Mesodermal cell (in vitro differentiated cells): ENCODE results near the gene CPNE5.
A peak's percentile ranks its signal among the peaks of the same experiment; 100 is the strongest.

Source experiments
- H3K27ac ChIP-seq: 2 replicates; pipeline ENCODE4 v1.7.0; 2013; ENCODE audit warnings: mild to moderate bottlenecking, low read depth, low read length, moderate library complexity; ENCODE audit not compliant: severe bottlenecking
- H3K36me3 ChIP-seq: 2 replicates; pipeline ENCODE4 v1.7.1; 2013; ENCODE audit warnings: mild to moderate bottlenecking, low read length, moderate library complexity; ENCODE audit not compliant: control insufficient read depth, insufficient read depth
- H3K4me1 ChIP-seq: one replicate; pipeline ENCODE4 v1.7.1; 2013; ENCODE audit warnings: mild to moderate bottlenecking, low read length; ENCODE audit not compliant: insufficient read depth, control insufficient read depth, poor library complexity, severe bottlenecking
- H3K4me3 ChIP-seq: 2 replicates; pipeline ENCODE4 v1.7.0; 2013; ENCODE audit warnings: low read length, control low read depth, mild to moderate bottlenecking; ENCODE audit not compliant: insufficient read depth, poor library complexity, severe bottlenecking; ENCODE audit errors: extremely low read depth
- H3K9me3 ChIP-seq: 2 replicates; pipeline ENCODE4 v1.7.1; 2013; ENCODE audit warnings: mild to moderate bottlenecking, low read length, moderate library complexity; ENCODE audit not compliant: control insufficient read depth
- WGBS, 2 experiments: methylation state at CpG; one replicate each; pipeline ENCODE4 v1.1.5; 2013; ENCODE audit warnings: missing lambda C conversion rate in 2 of 2; ENCODE audit not compliant: insufficient coverage in 2 of 2; 5-methylcytosine and 5-hydroxymethylcytosine counted together

CPNE5 gene

GRCh38 chr6:36772397-36772796, 66.8 kb downstream of the CPNE5 start:
- Histone ChIP-seq H3K9me3 (no peaks in the 10 kb centered on the region), H3K36me3 (no peaks in the 10 kb centered on the region), H3K4me3 (no peak overlapping the region), H3K4me1 (peaks cover 16% of the 10 kb centered on the region), H3K27ac (no peak overlapping the region)
- 80 to 87% methylated on average over 5 to 8 of the region's 8 CpGs for WGBS, 2 experiments

GRCh38 chr6:36771145-36771544, 68.1 kb downstream of the CPNE5 start:
- WGBS, 2 experiments, result 93 to 100% methylated on average over 2 of the region's 2 CpGs
- no peaks in the 10 kb centered on the region for H3K9me3 ChIP-seq

DNA sequence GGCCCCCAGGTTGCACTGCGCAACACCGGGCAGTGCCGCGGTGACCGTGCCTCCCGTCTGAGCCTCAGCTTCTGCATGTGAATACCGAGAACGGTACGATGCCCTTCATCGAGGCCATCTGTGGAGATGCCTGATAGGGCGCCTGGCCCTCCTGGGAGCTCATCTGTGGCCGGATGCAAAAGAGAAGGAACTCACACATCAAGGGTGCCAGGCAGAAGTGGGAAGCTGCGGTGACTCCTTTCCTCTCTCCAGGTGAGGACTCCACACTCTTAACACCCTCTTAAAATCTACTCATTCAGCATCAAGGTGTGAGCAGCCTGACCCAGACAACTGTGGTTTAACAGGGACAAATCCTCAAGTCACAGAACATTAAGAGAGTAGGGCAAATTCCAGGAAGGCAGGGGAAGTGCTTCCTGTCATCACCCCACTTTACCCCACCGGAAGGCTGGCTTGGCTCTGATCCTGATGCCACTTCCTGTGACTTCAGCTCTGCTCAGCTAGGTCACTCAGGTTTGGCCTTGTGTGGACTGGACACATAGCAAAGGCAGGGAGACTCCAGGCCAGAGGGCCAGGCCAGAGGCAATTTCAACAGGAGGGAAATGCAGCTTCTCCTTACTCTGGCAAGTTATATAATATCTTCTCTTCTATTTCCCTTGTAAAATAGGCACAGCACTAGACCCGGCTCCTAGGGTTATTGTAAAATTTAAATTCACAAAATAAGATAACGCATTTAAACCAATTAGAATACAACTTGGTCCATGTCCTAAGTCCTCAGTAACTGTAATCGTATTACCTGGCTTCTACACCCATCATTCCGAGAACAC, 69.4 kb downstream of the CPNE5 start:
- H3K36me3 ChIP-seq, result no peaks in the 10 kb centered on the region
- H3K9me3 ChIP-seq, result no peaks in the 10 kb centered on the region
- WGBS, 2 experiments, result 84 to 85% methylated on average over 16 to 17 of the region's 18 CpGs
- H3K27ac ChIP-seq, result no peak overlapping the region
- no peak overlapping the region for H3K4me3 ChIP-seq
- H3K4me1 ChIP-seq, result peaks cover 24% of the 10 kb centered on the region

More at GRCh38 chr6:36771145-36771544, 68.1 kb downstream of the CPNE5 start:
- H3K4me1 ChIP-seq, result peaks cover 13% of the 10 kb centered on the region
- no peak overlapping the region for H3K27ac ChIP-seq
- no peak overlapping the region for H3K4me3 ChIP-seq
- no peaks in the 10 kb centered on the region for H3K36me3 ChIP-seq

DNA sequence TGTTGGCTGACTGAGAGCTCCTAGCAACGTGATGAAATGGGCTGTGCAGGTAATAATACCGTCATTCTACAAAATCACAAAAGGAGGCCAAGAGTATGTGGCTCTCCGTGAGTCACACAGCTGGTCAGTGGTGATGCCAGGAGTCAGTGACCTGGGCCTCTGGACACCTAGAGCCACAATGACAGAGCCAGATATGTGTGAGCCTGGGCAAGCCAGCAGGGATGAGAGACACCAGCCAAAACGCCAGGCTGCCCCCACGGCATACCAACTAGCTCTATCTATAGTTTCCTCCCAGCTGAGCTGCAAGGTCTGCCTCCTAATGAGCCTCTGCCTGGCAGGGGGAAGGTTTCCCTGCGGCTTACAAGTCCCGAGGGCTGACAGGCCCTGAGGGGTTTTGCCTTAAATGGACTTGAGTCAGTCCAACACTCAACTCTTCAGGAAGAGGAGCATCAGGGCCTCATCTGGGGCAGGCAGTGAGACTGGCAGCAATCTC, 70.0 kb downstream of the CPNE5 start:
- Histone ChIP-seq H3K27ac (peak overlapping the region; percentile 13), H3K4me3 (no peak overlapping the region), H3K9me3 (no peaks in the 10 kb centered on the region), H3K36me3 (no peaks in the 10 kb centered on the region), H3K4me1 (peaks cover 24% of the 10 kb centered on the region)
- 50 to 71% methylated on average over 5 to 7 of the region's 7 CpGs for WGBS, 2 experiments

DNA sequence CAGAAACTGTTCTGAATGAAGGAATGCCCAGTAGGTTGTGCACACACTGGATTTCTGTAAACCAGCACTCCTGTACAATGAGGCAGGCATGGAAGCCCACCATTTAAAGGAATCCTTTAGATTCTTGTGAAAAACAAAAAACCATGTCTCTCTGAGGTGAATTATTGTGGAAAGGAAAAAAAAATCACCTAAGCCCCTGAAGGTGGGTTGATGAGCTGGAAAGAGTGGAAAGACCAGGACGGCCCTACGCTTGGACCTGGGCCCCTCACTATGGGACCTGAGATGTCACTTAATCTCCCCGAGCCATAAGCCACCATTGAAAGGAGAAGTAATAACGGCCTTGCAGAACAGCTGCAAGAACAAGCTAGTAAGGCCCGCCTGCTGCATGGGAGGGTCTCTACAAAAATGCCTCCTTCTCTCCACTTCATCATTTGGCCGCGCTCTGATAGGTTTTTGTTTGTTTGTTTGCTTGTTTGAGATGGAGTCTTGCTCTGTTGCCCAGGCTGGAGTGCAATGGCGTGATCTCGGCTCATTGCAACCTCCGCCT, 72.8 kb downstream of the CPNE5 start:
- no peaks in the 10 kb centered on the region for H3K9me3 ChIP-seq
- WGBS, 2 experiments, result 94% methylated on average over 6 of the region's 10 CpGs; no CpG with 5 or more reads in 1 of the 2 experiments
- peaks cover 24% of the 10 kb centered on the region for H3K4me1 ChIP-seq
- H3K4me3 ChIP-seq, result no peak overlapping the region
- no peak overlapping the region for H3K27ac ChIP-seq
- no peaks in the 10 kb centered on the region for H3K36me3 ChIP-seq

- peaks cover 24% of the 10 kb centered on the region for H3K4me1 ChIP-seq
- no peak overlapping the region for H3K4me3 ChIP-seq
- no peak overlapping the region for H3K27ac ChIP-seq
- H3K36me3 ChIP-seq, result no peaks in the 10 kb centered on the region
- no peaks in the 10 kb centered on the region for H3K9me3 ChIP-seq
- WGBS, 2 experiments, result 32 to 46% methylated on average over 9 to 16 of the region's 17 CpGs
These were observed 73.4 kb downstream of the CPNE5 start for GRCh38 chr6:36765594-36766398.

DNA sequence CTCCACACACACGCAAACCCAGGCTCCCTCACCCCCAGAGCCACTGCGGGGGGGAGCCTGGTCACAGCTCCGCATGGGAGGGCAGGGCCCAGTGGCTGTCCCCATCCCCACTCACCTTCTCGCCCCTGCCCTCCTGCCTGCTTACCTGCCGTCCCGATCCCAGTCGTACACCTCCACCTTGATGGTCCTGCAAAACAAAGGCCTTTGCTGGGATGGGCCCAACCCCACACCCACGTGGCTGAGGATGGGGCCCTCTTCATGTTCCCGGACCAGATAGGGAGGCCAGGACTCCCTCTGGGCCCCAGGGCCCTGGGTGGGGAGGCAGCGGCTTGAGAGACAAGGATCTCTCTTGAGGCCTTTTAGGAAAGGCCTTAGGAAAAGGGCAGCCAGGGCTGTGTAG, 74.1 kb downstream of the CPNE5 start:
- 78 to 85% methylated on average over 8 to 9 of the region's 10 CpGs for WGBS, 2 experiments
- H3K36me3 ChIP-seq, result no peaks in the 10 kb centered on the region

GRCh38 chr6:36762123-36762522, 77.1 kb downstream of the CPNE5 start:
- no peaks in the 10 kb centered on the region for H3K36me3 ChIP-seq
- H3K4me3 ChIP-seq, result no peak overlapping the region
- no peaks in the 10 kb centered on the region for H3K9me3 ChIP-seq
- peaks cover 11% of the 10 kb centered on the region for H3K4me1 ChIP-seq
- WGBS, 2 experiments, result 90 to 93% methylated on average over 4 to 7 of the region's 11 CpGs
- no peak overlapping the region for H3K27ac ChIP-seq

More for the DNA sequence above, 74.1 kb downstream of the CPNE5 start:
- Histone ChIP-seq H3K4me1 (peaks cover 24% of the 10 kb centered on the region), H3K9me3 (no peaks in the 10 kb centered on the region), H3K27ac (no peak overlapping the region), H3K4me3 (no peak overlapping the region)

DNA sequence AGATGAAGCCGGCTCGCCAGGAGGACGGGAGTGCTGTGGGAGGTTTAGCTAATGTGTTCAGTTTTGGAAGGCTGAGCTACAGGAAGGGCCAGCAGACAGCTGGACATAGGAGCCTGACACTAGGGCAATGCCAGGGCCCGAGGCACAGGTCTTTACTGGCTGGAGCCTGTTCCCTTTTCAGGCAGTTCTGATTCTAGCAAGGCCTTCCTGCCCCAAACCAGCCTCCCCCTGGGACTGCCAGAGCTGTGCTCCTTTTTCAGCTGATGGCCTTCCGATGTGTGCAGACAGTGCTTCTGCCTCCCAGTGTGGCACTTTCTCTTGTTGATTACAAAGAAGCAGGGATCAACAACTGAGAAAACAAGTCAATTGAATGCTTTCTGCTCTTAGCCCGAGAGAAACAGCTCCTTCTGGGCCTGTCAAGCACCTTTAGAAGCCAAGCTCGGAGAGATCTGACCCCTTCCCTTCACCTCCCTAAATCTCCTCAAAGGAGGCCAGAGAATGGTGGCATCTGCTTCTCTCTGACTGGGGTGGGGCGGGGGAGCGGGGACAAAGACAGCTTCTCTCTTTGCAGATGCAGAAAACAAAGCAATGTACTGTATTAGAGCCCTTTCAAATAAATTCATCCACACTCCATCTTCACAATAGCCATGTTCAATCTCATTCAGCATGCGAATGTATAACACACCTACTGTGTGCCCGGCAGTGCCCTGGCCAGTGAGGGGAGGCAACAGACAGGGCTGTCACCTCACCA, 78.4 kb downstream of the CPNE5 start:
- H3K4me3 ChIP-seq, result no peak overlapping the region
- WGBS, 2 experiments, result 77 to 81% methylated on average over 7 to 10 of the region's 11 CpGs
- no peaks in the 10 kb centered on the region for H3K9me3 ChIP-seq
- no peaks in the 10 kb centered on the region for H3K36me3 ChIP-seq
- peaks cover 9% of the 10 kb centered on the region for H3K4me1 ChIP-seq
- H3K27ac ChIP-seq, result no peak overlapping the region

- Histone ChIP-seq H3K36me3 (no peaks in the 10 kb centered on the region), H3K27ac (no peak overlapping the region), H3K9me3 (no peaks in the 10 kb centered on the region), H3K4me3 (no peak overlapping the region), H3K4me1 (no peaks in the 10 kb centered on the region)
- 14% methylated on average over 5 to 7 of the region's 8 CpGs for WGBS, 2 experiments
These were observed 80.0 kb downstream of the CPNE5 start for GRCh38 chr6:36759148-36759759.
